Measurements from ENCODE around the gene KCTD5.

GRCh38 chr16:2702438-2702825 is 20.1 kb downstream of the KCTD5 start:
- TF ChIP-seq, protein P1, sequence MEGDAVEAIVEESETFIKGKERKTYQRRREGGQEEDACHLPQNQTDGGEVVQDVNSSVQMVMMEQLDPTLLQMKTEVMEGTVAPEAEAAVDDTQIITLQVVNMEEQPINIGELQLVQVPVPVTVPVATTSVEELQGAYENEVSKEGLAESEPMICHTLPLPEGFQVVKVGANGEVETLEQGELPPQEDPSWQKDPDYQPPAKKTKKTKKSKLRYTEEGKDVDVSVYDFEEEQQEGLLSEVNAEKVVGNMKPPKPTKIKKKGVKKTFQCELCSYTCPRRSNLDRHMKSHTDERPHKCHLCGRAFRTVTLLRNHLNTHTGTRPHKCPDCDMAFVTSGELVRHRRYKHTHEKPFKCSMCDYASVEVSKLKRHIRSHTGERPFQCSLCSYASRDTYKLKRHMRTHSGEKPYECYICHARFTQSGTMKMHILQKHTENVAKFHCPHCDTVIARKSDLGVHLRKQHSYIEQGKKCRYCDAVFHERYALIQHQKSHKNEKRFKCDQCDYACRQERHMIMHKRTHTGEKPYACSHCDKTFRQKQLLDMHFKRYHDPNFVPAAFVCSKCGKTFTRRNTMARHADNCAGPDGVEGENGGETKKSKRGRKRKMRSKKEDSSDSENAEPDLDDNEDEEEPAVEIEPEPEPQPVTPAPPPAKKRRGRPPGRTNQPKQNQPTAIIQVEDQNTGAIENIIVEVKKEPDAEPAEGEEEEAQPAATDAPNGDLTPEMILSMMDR (IDR thresholded peaks at IDR 0.05): no peak
- TF ChIP-seq EZH2 (IDR thresholded peaks at IDR 0.05): no peak

Measured in neural progenitor cell (in vitro differentiated cells).